ENCODE results near the gene HTR5A.

GRCh38 chr7:155115288-155115687 lies 45.2 kb downstream of the HTR5A start:
- no peak for TF ChIP-seq CTCF (IDR thresholded peaks at IDR 0.05; ENCODE audit: poor library complexity)
- TF ChIP-seq EZH2phosphoT487 (IDR thresholded peaks at IDR 0.05; ENCODE audit: low read depth, severe bottlenecking, unreplicated experiment) = no peak
- TF ChIP-seq EZH2 (IDR thresholded peaks at IDR 0.05; ENCODE audit: borderline replicate concordance) = no peak
